ENCODE data around the gene DBN1. TPM values are rescaled to one million over a fixed set of nuclear protein-coding genes. Genes with fewer than 3 reads are reported as not detected.

The DBN1 gene
- total and polyA plus RNA-seq, 12 donors, result 5.1 to 47.1 (median 12.6) TPM

DNA sequence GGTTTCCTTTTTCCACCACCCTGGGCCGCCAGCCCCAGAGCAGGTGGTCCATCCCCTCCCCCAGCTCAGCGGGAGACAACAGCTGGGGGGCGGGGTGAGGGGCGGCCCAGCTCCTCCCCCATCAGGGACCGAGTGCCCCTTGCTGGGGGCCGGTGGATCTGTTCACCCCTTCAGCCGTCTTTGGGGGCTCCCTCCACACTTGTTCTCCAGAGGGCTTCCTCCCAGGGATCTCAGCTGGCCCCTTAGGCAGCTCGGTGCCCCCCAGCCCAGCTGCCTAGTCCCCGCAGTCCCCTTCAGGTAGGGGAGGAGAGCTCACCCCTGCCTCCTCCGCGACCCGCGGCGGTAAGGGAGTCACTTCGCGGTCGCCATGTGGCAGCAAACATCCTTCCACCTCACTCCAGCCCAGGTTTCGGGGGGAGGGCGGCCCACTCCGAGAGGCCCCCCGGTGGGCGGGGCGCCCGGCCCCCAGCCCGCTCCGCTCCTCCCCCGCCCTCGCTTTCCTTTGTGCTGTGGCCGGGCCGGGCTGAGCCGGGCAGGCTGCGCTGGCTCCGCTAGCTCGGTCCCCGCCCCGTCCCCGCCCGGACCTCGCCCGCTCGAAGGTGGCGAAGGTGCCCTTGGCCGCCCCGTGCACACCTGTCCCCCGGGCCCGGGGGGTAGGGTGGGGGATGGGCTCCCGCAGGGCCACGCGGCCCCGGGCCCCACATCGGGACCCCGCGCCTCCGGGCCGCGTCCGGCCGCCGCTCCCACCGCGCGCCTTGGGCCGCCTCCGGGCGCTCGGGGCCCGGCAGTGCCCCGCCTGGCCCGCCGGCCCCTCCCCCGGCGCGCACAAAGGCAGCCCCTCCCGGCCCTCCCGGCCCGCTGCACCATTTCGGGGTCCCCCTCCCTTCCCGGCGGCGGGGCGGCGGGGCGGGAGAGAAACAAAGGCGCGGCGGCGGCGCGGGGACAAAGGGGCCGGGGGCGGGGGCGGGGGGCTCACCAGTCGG is 683 bp downstream of the DBN1 start:
- Histone ChIP-seq H3K4me3 (peak overlapping the region in 2 of 4 donors; percentile 43 to 80), H3K36me3 (replicated peaks in 1 of 2) (no peaks in the 10 kb centered on the region), H3K4me1 (replicated peaks in 1 of 2) (peaks cover 7 to 12% of the 10 kb centered on the region in 2 donors), H3K9me3 (replicated peaks in 1 of 3) (no peaks in the 10 kb centered on the region), H3K27me3 (peaks cover 10% of the 10 kb centered on the region), H3K27ac (peak overlapping the region in 2 of 5 donors; percentile 44 to 75)
- 2 to 8% (median 5%) methylated on average over 4 to 86 of the region's 93 CpGs; no CpG with 5 or more reads in 1 of the 4 donors for WGBS, 4 donors
- intact Hi-C loops (cut with DNase I), result no loop called here
- peak in 1 of 2 donors; percentile 13 for TF ChIP-seq POLR2A (IDR thresholded peaks at IDR 0.05)
- TF ChIP-seq, protein P1, sequence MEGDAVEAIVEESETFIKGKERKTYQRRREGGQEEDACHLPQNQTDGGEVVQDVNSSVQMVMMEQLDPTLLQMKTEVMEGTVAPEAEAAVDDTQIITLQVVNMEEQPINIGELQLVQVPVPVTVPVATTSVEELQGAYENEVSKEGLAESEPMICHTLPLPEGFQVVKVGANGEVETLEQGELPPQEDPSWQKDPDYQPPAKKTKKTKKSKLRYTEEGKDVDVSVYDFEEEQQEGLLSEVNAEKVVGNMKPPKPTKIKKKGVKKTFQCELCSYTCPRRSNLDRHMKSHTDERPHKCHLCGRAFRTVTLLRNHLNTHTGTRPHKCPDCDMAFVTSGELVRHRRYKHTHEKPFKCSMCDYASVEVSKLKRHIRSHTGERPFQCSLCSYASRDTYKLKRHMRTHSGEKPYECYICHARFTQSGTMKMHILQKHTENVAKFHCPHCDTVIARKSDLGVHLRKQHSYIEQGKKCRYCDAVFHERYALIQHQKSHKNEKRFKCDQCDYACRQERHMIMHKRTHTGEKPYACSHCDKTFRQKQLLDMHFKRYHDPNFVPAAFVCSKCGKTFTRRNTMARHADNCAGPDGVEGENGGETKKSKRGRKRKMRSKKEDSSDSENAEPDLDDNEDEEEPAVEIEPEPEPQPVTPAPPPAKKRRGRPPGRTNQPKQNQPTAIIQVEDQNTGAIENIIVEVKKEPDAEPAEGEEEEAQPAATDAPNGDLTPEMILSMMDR (IDR thresholded peaks at IDR 0.05), result no peak
- DNase-seq, result no peak

DNA sequence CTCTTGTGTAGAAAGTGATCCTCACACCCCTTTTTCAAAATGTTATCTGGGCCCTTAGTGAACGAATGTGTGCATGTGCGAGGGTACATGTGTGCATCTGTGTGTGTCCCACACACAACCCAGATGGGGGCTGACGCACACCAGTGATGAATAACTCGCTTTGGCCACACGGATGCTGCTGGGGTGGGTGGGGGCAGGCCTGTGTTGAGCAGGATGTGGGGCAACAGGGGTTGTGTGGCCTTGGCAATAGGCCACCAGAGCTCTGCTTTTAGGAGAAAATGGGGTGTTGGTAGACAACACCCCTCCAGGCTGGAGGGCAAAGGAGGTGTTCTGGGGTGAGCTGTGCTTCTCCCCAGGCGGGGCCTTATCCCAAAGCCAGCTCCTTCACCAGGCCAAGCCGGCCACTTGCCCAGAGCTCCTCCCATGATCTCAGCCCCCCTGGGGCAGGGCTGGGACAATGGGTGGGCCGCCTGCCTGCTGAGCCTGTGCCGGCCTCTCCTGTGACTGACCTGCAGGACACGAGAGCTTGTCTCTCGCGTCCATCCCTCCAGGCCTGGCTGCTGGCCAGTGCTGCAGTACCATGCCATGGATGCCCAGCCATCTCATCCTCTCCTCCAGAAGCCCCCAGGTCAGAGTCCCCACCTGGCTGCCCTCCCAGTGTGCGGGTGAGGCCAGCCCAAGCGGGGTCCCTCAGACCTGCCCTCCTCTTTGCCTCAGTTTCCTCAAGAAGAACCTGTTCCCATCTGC is 1.7 kb downstream of the DBN1 start:
- no peak for DNase-seq
- intact Hi-C loops (cut with DNase I), result no loop called here
- WGBS, 4 donors, result 70 to 85% (median 74%) methylated on average over 3 to 14 of the region's 14 CpGs
- Histone ChIP-seq H3K27ac (no peak overlapping the region), H3K9me3 (replicated peaks in 1 of 3) (no peaks in the 10 kb centered on the region), H3K36me3 (replicated peaks in 1 of 2) (peaks cover 0 to 6% of the 10 kb centered on the region in 2 donors), H3K4me1 (replicated peaks in 1 of 2) (peaks cover 7 to 12% of the 10 kb centered on the region in 2 donors), H3K27me3 (peaks cover 10% of the 10 kb centered on the region), H3K4me3 (peak overlapping the region in 1 of 4 donors; percentile 80)
- TF ChIP-seq, protein P1 (IDR thresholded peaks at IDR 0.05), result no peak
- no peak for TF ChIP-seq POLR2A (IDR thresholded peaks at IDR 0.05)

DNA sequence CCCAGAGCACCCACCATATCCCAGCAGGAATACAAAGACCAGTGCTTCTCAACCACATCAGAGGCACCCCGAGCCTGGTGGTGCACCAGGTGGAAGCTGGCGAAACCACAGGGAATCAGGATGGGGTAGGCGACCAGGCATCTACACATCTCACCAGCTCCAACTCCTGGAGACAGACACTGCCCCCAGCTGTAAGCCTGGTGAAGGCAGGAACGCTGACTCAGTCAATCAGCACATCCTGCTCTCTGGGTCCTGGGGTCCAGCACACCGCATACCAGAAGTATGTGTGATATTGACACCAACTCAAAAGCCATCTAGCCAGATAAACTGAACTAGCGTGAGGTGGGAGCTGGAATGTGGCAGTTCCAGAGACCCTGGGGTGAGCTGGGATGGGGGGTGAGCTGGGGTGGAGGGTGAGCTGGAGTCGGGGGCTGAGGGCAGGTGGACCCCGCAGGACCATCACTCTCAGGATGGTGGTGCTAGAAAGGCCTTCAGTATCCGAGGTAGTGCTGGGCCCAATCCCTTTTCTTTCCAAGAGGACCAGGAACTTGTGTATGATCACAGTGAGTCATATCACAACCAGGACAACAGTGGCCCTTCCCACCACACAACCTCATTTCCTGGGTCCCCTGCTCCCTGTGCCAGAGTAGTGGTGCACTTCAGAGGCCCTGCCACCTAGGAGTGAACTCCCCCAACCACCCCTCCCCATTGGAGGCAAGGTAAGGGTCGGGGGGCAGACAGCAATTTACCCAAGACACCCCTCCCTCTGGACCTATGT is 2.5 kb downstream of the DBN1 start:
- peaks cover 7 to 12% of the 10 kb centered on the region in 2 donors for H3K4me1 ChIP-seq (replicated peaks in 1 of 2)
- peaks cover 0 to 14% of the 10 kb centered on the region in 2 donors for H3K36me3 ChIP-seq (replicated peaks in 1 of 2)
- 81 to 90% (median 85%) methylated on average over 4 to 10 of the region's 10 CpGs for WGBS, 4 donors
- no peaks in the 10 kb centered on the region for H3K9me3 ChIP-seq (replicated peaks in 1 of 3)
- no peak overlapping the region for H3K27ac ChIP-seq
- intact Hi-C loops (cut with DNase I), result no loop called here
- H3K4me3 ChIP-seq, result no peak overlapping the region
- no peak for DNase-seq
- peaks cover 10% of the 10 kb centered on the region for H3K27me3 ChIP-seq
- TF ChIP-seq POLR2A (IDR thresholded peaks at IDR 0.05), result no peak
- TF ChIP-seq, protein P1 (IDR thresholded peaks at IDR 0.05), result no peak

Measured in adrenal gland (tissue), 12 donors.